Stimulated activated CD8-positive, alpha-beta memory T cell treated with anti-CD3 and anti-CD28 coated beads, Interleukin-12 subunit alpha, Interleukin-12 subunit beta, amount 100 ng/mL, for 1 hour (primary cell): Measurements from ENCODE around the gene CARTPT.

Experiments used
- DNase-seq: peaks from one replicate; pipeline ENCODE4 v3.0.0-alpha.2; 2020; ENCODE audit warnings: low read depth

Gene CARTPT

GRCh38 chr5:71719063-71719964 is at the start of gene CARTPT:
CARTPT (plus strand) TSS chr5:71719275; CDS start chr5:71719294, 19 bp downstream.
- no peak for DNase-seq

- DNase-seq, result no peak
Measured at GRCh38 chr5:71677977-71678376, 41.1 kb upstream of the CARTPT start.

GRCh38 chr5:71679714-71680113 is 39.4 kb upstream of the CARTPT start:
- DNase-seq, result no peak

- DNase-seq, result no peak
Measured at GRCh38 chr5:71680510-71680909, 38.6 kb upstream of the CARTPT start.

GRCh38 chr5:71681296-71681695 is 37.8 kb upstream of the CARTPT start:
- no peak for DNase-seq

- no peak for DNase-seq
Measured at GRCh38 chr5:71684309-71684708, 34.8 kb upstream of the CARTPT start.

GRCh38 chr5:71693828-71694427 is 25.1 kb upstream of the CARTPT start:
- DNase-seq, result no peak

GRCh38 chr5:71695071-71695470 is 24.0 kb upstream of the CARTPT start:
- DNase-seq, result no peak

GRCh38 chr5:71695595-71695994 is 23.5 kb upstream of the CARTPT start:
- DNase-seq, result no peak

GRCh38 chr5:71697967-71698366 is 21.1 kb upstream of the CARTPT start:
- DNase-seq, result no peak

- DNase-seq, result no peak
Measured at GRCh38 chr5:71699233-71699632, 19.8 kb upstream of the CARTPT start.

- no peak for DNase-seq
Measured at GRCh38 chr5:71699751-71700150, 19.3 kb upstream of the CARTPT start.

- no peak for DNase-seq
Measured at GRCh38 chr5:71700803-71701202, 18.3 kb upstream of the CARTPT start.

- DNase-seq, result no peak
Measured at GRCh38 chr5:71701407-71701806, 17.7 kb upstream of the CARTPT start.

- DNase-seq, result no peak
Measured at GRCh38 chr5:71703941-71704340, 15.1 kb upstream of the CARTPT start.

- DNase-seq, result no peak
Measured at GRCh38 chr5:71705421-71705820, 13.7 kb upstream of the CARTPT start.

GRCh38 chr5:71706906-71707305 is 12.2 kb upstream of the CARTPT start:
- DNase-seq, result no peak

- DNase-seq, result no peak
Measured at GRCh38 chr5:71711610-71712009, 7.5 kb upstream of the CARTPT start.

- no peak for DNase-seq
Measured at GRCh38 chr5:71714911-71715310, 4.2 kb upstream of the CARTPT start.

- DNase-seq, result no peak
Measured at GRCh38 chr5:71727978-71728377, 8.9 kb downstream of the CARTPT start.

- no peak for DNase-seq
Measured at GRCh38 chr5:71731015-71731414, 11.9 kb downstream of the CARTPT start.

GRCh38 chr5:71732011-71732410 is 12.9 kb downstream of the CARTPT start:
- no peak for DNase-seq

GRCh38 chr5:71734141-71734540 is 15.1 kb downstream of the CARTPT start:
- DNase-seq, result no peak
